ENCODE data around the gene EEF1AKMT4. TPM values are rescaled to one million over a fixed set of nuclear protein-coding genes. Genes with fewer than 3 reads are reported as not detected.
A peak's percentile ranks its signal among the peaks of the same experiment; 100 is the strongest.

EEF1AKMT4 gene
- total RNA-seq, 1 experiment from 2014 or later = 8.1 TPM

DNA sequence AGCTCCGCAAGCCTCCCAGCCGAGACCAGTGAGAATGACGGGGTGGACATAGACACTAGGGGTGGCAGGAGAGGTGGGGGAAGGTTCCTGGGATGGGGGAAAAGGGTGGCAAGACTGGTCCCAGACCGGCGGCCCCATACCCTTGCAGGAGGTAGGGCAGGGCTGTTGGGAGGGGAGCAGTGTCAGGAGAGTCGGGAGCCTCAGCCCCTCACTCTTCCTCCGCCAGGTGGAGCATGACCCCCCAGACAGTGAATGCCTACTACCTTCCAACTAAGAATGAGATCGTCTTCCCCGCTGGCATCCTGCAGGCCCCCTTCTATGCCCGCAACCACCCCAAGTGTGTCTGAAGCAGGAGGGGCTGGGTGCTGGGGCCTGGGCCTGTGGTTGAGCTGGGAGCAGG, 40.9 kb downstream of the EEF1AKMT4 start:
- no peak overlapping the region for H3K18ac ChIP-seq (ENCODE audit: insufficient read length, low read depth, low read length)
- H3K4me3 Mint-ChIP-seq = no peak overlapping the region
- no peak overlapping the region for H3K9ac ChIP-seq (ENCODE audit: extremely low read depth, insufficient read length, low read length)

More for the DNA sequence above, 40.9 kb downstream of the EEF1AKMT4 start:
- Histone ChIP-seq H3K4me2 (ENCODE audit: insufficient read depth, insufficient read length, low read length) (no peak overlapping the region), H3K23ac (ENCODE audit: insufficient read length, low read depth, low read length) (no peak overlapping the region), H3K4me1 (ENCODE audit: insufficient read depth, low read length) (no peaks in the 10 kb centered on the region), H3T11ph (ENCODE audit: low read length) (no peak overlapping the region), H2BK12ac (ENCODE audit: insufficient read length, low read depth, low read length) (no peak overlapping the region), H3K4ac (ENCODE audit: low read depth, low read length) (no peak overlapping the region), H4K91ac (ENCODE audit: insufficient read length, low read depth, low read length) (no peak overlapping the region), H4K20me1 (ENCODE audit: control insufficient read depth, insufficient read depth, insufficient read length) (no peaks in the 10 kb centered on the region), H4K5ac (ENCODE audit: insufficient read length, low read depth, low read length) (no peak overlapping the region), H3K23me2 (ENCODE audit: insufficient read length, low read depth, low read length, poor library complexity, severe bottlenecking) (no peaks in the 10 kb centered on the region), H3K79me1 (ENCODE audit: insufficient read depth, low read depth, low read length, poor library complexity, severe bottlenecking) (no peaks in the 10 kb centered on the region), H3K27ac (ENCODE audit: insufficient read length, low read depth, low read length) (no peak overlapping the region), H2BK20ac (ENCODE audit: low read depth, low read length, poor library complexity, severe bottlenecking) (no peak overlapping the region), H2AFZ (ENCODE audit: low read length) (no peak overlapping the region), H3K56ac (ENCODE audit: insufficient read length, low read depth, low read length) (no peak overlapping the region), H3K14ac (ENCODE audit: insufficient read depth, low read length) (no peak overlapping the region), H2BK120ac (ENCODE audit: low read depth, low read length, poor library complexity, severe bottlenecking) (no peak overlapping the region), H3K79me2 (ENCODE audit: insufficient read depth, low read length) (no peaks in the 10 kb centered on the region), H3K9me3 (ENCODE audit: control insufficient read depth, low read depth, low read length) (no peaks in the 10 kb centered on the region), H2AK5ac (ENCODE audit: insufficient read length, low read length) (no peak overlapping the region), H2BK5ac (ENCODE audit: insufficient read length, low read length) (no peak overlapping the region), H3K27me3 (ENCODE audit: insufficient read depth, low read length) (no peaks in the 10 kb centered on the region), H2BK15ac (ENCODE audit: low read depth, low read length) (no peak overlapping the region), H4K8ac (replicated peaks; ENCODE audit: insufficient read length, low read depth, low read length) (no peak overlapping the region)
- TF ChIP-seq CTCF (conservative IDR thresholded peaks at IDR 0.05) = peak; percentile 38; the same call in 2 of the 3 replicates
- Mint-ChIP-seq H3K27me3 (ENCODE audit: low read depth) (peaks cover 12% of the 10 kb centered on the region), H3K4me1 (no peaks in the 10 kb centered on the region), H3K36me3 (ENCODE audit: insufficient read depth in 1 of 3, low read depth in 3 of 3) (no peaks in the 10 kb centered on the region; a peak in 1 of 7 replicates), H3K27ac (no peak overlapping the region; a peak in 1 of 7 replicates), H3K9me3 (no peaks in the 10 kb centered on the region)
- peak; percentile 45 for DNase-seq
- no CpG with 5 or more reads among the region's 10 CpGs for WGBS (ENCODE audit: extremely low coverage, insufficient read length, low lambda C conversion rate)
